HS-27A (cell line): ENCODE measurements around the gene SGPP1.
"Not testable (repeated sequence)": the region's sequence is repeated elsewhere in the genome, so short reads cannot be mapped to it uniquely, and the experiment has no call there.

Source experiments
- DNase-seq: peaks from one replicate; pipeline ENCODE4 v3.0.0-alpha.2; 2012; ENCODE audit warnings: low read depth, missing footprints

The SGPP1 gene

GRCh38 chr14:63673255-63673654 is 54.6 kb downstream of the SGPP1 start:
- no peak for DNase-seq

- no peak for DNase-seq
Observed at GRCh38 chr14:63672417-63673180, 55.3 kb downstream of the SGPP1 start.

- DNase-seq: no peak
Observed at GRCh38 chr14:63671987-63672386, 55.9 kb downstream of the SGPP1 start.

GRCh38 chr14:63670692-63671091 is 57.2 kb downstream of the SGPP1 start:
- DNase-seq: no peak

GRCh38 chr14:63666335-63666734 is 61.5 kb downstream of the SGPP1 start:
- no peak for DNase-seq

- DNase-seq: no peak
Observed at GRCh38 chr14:63663428-63664341, 64.2 kb downstream of the SGPP1 start.

- no peak for DNase-seq
Observed at GRCh38 chr14:63662776-63663175, 65.1 kb downstream of the SGPP1 start.

- not testable (repeated sequence) for DNase-seq
Observed at GRCh38 chr14:63661881-63662280, 66.0 kb downstream of the SGPP1 start.

- no peak for DNase-seq
Observed at GRCh38 chr14:63659726-63660125, 68.1 kb downstream of the SGPP1 start.

- no peak for DNase-seq
Observed at GRCh38 chr14:63656194-63656593, 71.7 kb downstream of the SGPP1 start.

GRCh38 chr14:63654936-63655335 is 72.9 kb downstream of the SGPP1 start:
- no peak for DNase-seq

GRCh38 chr14:63654346-63654745 is 73.5 kb downstream of the SGPP1 start:
- peak; percentile 51 for DNase-seq

- DNase-seq: no peak
Observed at GRCh38 chr14:63652406-63652805, 75.5 kb downstream of the SGPP1 start.

- DNase-seq: no peak
Observed at GRCh38 chr14:63650256-63650952, 77.5 kb downstream of the SGPP1 start.

- no peak for DNase-seq
Observed at GRCh38 chr14:63647696-63648410, 80.0 kb downstream of the SGPP1 start.

GRCh38 chr14:63644741-63645140 is 83.1 kb downstream of the SGPP1 start:
- DNase-seq: no peak

- no peak for DNase-seq
Observed at GRCh38 chr14:63642656-63643382, 85.0 kb downstream of the SGPP1 start.

- DNase-seq: peak; percentile 90
Observed at GRCh38 chr14:63642229-63642611, 85.6 kb downstream of the SGPP1 start.

- DNase-seq: peak; percentile 98
Observed at GRCh38 chr14:63641473-63642228, 86.2 kb downstream of the SGPP1 start, which contains the start of gene WDR89. Gene WDR89, minus strand, starts transcription at chr14:63641871. Its CDS starts 41,929 bp downstream, at chr14:63599942.

GRCh38 chr14:63638493-63638892 is 89.4 kb downstream of the SGPP1 start:
- no peak for DNase-seq
